ENCODE results near the gene LRRC71.

GRCh38 chr1:156881663-156882062 is 38.8 kb upstream of the LRRC71 start:
- no peak for TF ChIP-seq POLR2A (IDR thresholded peaks at IDR 0.05)
- TF ChIP-seq CTCF (IDR thresholded peaks at IDR 0.05) = no peak

Measured in lower leg skin (tissue), 3 donors.